ENCODE measurements around the gene FRMD5. TPM values are rescaled to one million over a fixed set of nuclear protein-coding genes. Genes with fewer than 3 reads are reported as not detected.
"Not testable (repeated sequence)": the region's sequence is repeated elsewhere in the genome, so short reads cannot be mapped to it uniquely, and the experiment has no call there.

The FRMD5 gene
- total RNA-seq, 1 donor from 2014 or later, result 4.3 TPM

DNA sequence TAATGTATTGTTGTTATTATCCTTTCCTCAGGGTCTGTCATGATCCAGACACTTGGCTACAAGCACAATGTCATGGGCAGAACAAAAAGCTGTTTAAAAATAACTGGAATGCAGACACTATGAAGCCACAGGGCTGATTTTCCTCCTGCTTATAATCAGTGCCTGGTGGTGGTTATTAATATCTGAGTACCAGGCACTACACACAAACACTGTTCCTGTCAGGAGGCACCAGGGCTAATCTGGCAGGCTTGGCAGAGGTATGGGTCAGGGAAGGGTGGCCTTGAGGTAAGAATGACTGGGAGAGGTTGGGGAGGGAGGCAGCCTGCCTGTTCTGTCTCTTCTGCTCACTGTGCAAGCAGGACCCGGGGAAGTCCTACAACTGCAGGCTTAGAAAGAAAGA is 301.1 kb downstream of the FRMD5 start:
- no peak for DNase-seq (ENCODE audit: low read depth)

- no peak for DNase-seq (ENCODE audit: low read depth)
Measured at GRCh38 chr15:43889042-43889441, 306.0 kb downstream of the FRMD5 start.

GRCh38 chr15:43887901-43888300 is 307.2 kb downstream of the FRMD5 start:
- DNase-seq (ENCODE audit: low read depth), result no peak

DNA sequence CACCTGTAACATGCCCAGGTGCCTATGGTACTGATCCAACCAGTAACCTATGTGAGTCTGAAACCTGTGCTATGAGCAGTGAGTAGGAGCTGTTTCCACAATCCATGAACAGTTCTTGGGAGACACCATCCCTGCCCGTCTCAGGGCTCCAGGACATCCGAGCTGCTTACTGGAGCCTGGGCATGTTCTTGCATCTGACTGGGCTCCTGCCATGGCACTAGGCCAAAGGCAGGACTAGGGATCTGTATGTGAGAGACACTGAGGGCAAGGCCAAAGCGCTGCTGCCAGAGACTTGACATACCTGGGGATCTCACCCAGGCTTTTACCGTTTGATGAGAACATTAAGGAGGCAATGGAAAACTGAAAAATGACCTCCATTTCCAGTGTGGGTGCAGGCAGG is 308.5 kb downstream of the FRMD5 start:
- no peak for DNase-seq (ENCODE audit: low read depth)

DNA sequence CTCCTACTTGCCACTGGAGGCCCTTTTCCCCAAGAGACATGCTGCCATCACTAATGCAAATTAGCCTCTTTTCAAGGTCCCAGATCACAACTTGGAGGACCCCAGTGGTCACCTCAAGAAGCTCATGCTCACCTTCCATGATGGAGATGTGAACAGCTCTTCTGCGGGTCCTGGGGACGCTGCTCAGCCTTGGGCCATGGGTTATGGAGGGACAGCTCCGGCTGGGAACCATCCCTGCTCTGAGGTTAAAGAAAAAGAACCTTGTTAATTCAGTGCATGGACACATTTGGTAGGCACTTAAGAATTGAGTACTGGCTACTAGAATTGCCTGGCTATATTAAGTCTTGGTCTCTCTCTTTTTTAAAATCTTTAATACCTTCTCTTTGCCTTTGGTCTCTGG is 311.5 kb downstream of the FRMD5 start:
- DNase-seq (ENCODE audit: low read depth), result no peak

DNA sequence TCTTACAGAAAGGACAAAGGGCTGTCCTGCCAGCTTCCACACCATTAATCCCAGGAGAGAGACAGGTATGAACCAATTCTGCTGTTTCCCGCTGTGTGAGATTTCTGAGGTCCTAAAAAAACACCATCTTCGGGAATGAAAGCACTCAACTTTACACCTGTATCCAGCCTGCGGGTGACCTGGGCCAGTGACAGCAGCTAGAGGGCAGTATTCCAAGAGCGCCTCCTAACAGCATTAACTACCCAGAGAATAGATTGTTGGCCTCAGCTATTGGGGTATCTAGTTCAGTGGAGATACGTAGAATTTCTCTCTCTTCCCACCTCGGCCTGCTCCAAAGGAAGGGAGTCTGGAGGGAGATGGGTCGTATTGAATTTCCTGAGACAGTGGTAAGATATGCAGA is 313.1 kb downstream of the FRMD5 start:
- DNase-seq (ENCODE audit: low read depth), result no peak

DNA sequence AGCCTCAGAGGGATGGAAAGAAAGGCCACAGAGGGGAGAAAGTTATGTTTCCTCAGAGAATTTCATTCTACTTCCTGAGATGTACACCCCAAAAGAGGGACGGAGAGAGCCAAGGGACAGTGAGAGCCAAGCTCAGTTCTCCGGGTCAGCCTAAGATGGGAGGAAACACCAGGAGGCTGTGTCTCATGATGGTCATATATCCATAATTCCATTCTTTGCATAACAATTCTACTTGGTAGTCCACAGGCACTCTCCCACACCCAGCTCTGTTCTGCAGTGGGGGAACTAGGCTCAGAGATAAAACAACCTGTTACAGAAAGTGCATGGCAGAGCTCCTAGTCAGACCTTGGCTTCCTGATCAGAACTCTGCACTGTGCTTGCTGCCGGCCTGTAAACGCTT is 313.8 kb downstream of the FRMD5 start:
- DNase-seq (ENCODE audit: low read depth), result no peak

DNA sequence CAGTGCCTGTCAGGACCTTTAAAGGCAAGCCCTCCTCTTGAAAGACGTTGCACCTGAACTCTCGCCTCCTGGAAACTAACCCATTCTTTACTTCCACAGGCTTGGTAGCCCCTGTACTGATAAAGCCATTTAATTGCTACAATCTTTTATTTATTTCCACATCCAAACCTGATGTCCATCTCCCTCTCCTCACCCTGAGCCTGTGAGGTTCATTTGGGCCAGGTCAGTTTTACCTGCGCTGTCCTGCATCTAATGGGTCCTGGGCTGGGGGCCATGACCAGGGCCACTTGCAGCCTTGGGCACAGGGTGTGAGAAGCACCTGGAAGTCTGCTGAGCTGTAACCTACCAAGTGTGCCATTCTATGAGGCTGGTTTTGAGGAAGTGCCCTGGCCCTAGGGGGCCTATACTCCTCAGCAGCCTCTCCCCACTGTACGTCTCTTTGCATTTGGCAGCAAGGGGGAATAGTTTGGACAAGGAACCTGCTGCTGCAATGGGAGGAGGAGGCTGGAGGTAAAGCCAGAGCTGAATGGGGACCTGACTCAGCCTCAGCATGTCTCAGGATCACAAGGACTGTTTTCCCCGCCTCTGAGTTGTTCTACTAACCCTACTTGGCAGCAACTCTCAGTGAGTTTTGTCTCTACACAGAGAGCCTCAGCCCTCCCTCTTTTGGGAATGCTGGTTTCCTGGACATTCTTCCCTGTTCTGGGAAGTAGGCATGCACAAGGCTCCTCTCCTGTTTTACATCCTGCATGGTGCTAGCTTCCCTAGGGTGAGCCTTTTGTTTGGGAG is 314.5 kb downstream of the FRMD5 start:
- no peak for DNase-seq (ENCODE audit: low read depth)

DNA sequence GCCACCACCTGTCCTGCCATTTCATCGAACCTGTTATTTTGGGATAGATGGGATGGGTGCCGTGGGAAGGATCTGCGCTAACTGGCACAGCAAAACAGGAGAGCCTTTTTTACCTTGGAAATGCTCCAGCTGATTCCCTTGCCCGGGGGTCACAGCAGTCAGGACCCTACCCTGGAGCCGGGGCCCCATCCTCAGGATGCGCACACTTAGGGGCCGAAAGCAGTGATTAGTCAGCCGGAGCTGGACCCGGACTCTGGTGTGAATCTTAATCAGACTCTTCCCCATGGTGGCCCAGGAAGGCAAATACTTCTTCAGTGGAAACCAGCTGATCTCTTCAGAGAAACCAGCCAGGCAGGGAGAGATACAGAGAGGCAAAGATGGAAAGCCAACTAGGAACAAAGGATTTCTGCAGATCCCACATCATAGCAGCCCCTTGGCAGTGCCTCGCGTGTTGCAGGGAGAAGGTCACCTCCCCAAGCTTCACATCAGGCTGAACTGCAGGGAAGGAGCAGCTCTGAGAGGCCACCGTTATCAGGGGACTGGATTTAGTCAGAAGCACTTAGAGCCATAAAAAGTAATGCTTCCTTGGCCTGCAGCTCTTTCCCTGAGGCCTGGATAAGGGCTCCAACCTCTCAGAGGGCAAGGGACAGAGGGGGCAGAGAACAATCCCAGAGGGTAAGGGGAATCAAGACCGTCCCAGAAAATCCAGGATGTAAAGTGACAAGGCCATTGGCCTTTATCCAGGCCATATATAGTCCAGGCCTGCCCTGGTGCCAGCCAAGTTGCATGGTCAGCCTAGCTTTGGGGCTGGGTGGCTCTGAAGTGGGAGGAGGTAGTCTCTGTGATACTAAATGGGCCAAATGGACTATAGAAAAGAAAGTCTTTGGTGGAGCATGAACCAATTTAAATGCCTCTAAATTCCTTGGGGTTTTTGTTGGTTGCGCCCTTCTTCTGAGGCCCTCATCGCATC is 315.4 kb downstream of the FRMD5 start:
- DNase-seq (ENCODE audit: low read depth), result no peak

GRCh38 chr15:43878446-43878845 is 316.6 kb downstream of the FRMD5 start:
- no peak for DNase-seq (ENCODE audit: low read depth)

DNA sequence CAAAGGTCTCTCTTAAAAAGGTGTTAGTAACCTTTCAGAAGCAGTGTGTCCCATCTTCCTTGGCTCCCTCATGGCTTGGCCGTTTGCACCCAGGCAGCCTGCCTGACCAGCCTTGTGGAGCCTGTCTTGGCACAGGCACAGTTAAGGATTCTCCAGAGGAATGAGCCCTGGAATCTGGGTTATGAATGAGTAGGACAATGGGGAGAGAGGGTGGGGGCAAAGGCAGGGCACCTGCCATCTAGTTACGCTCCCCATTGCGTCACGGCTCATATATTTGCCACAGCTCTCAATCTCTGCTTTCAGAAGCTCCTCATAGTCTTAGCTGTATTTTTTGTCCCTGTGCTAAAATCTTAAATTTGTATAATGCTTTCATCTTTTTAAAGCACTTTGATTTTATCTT is 317.7 kb downstream of the FRMD5 start:
- DNase-seq (ENCODE audit: low read depth), result peak; percentile 13

DNA sequence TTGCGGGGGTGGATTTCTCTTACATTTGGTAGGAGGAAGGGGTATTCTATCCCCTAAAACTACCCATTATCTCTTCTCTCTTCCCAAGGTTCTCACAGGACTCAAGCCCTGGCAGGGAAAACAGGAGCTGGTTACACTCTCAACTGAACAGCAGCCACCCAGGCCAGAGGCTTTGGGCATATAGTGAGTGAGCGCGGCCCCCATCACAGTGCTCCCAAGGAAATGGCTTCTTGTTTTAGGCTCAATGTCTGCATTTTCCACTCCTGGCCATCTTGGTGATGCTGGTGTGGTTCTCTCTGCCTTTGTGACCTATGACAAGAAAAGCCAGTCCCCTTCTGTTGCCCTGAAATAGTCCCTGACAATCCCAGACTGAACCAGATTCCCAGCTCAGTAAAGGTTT is 318.2 kb downstream of the FRMD5 start:
- DNase-seq (ENCODE audit: low read depth), result no peak

DNA sequence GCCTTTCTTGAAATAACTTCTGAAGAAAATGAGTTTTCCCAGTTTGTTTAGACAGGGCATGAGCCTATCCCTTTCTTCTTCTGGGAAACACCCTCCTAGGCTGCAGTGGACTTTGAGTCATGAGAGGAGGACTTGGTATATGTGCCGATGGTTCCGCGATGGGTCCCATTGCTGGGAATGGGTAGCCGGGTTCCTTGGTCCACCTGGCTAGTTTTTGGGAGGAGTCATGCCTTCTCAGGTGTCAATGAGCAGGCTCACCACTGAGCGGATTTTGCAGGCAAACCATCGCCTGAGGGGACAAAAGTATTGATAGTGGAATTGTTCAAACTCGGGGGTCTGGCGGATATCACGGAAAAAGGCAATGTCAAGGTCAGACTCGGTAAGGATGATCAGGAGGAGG is 321.4 kb downstream of the FRMD5 start:
- DNase-seq (ENCODE audit: low read depth), result no peak

- peak; percentile 65 for DNase-seq (ENCODE audit: low read depth)
Measured at GRCh38 chr15:43872416-43873020, 322.6 kb downstream of the FRMD5 start.

GRCh38 chr15:43871835-43872234 is 323.2 kb downstream of the FRMD5 start:
- DNase-seq (ENCODE audit: low read depth), result no peak

DNA sequence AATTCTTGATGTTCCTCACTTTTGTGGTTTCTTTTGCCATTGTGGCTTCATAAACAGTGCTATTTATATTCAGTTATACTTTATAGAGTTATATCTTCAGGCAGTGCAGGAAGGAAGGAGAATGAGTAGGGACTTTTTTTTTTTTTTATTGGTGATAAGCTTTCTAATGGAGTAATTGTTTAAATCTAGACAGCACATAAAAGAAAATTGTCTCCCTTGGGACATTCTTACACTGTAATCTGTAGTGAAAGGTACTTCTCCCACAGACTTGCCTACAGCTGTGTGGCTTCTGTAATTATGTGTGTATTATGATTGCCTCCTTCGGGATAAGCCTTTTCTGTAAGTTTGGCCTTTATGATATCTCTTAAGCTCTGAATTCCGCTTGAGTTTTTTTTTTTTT is 326.7 kb downstream of the FRMD5 start:
- DNase-seq (ENCODE audit: low read depth), result no peak

GRCh38 chr15:43867096-43867495 is 328.0 kb downstream of the FRMD5 start:
- DNase-seq (ENCODE audit: low read depth), result no peak

- DNase-seq (ENCODE audit: low read depth), result not testable (repeated sequence)
Measured at GRCh38 chr15:43866636-43867035, 328.4 kb downstream of the FRMD5 start.

DNA sequence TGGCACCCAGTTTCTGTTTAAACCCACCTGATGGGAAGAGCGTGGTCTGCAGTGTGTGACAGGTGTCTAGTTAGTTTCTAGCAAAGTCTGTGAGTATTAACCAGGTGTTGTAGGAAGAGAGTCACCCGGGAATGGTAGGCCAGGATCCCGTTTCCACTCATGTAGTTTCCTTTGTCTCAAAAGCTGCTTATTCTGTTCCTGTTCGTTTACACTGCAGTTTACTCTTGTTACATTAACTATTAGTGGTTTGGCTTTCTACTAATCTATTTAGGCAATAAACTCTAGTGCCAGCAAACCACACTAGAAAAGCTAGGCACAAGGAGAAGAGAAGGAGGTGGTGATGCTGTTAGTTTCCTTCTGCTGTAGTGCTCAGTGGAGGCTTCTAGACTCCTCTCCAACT is 335.5 kb downstream of the FRMD5 start:
- no peak for DNase-seq (ENCODE audit: low read depth)

DNA sequence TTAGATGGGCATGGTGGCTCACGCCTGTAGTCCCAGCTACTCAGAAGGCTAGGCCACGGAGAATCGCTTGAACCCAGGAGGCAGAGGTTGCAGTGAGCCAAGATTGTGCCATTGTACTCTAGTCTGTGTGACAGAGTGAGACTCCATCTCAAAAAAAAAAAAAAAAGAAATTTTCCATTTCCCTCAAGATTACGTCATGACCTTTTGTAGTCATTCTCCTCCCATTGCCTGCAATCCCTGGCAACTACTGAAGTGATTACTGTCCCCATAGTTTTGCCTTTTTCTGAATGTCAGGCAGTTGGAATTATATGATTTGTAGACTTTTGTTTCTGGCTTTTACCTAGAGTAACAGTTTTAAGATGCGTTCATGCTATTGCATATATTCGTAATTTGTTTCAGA is 340.3 kb downstream of the FRMD5 start:
- peak; percentile 21 for DNase-seq (ENCODE audit: low read depth)

DNA sequence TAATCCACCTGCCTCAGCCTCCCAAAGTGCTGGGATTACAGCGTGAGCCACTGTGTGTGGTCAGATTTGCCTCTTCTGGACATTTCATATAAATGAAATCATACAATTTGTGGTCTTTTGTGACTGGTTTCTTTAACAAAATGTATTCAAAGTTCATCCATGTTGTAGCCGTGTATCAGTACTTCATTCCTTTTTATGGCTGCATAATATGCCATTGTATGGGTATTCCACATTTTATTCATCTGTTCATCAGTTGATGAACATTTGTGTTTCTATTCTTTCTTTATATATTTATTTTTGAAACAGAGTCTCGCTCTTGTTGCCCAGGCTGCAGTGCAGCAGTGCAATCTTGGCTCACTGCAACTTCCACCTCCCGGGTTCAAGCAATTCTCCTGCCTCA is 342.5 kb downstream of the FRMD5 start:
- no peak for DNase-seq (ENCODE audit: low read depth)

- DNase-seq (ENCODE audit: low read depth), result no peak
Measured at GRCh38 chr15:43851251-43851650, 343.8 kb downstream of the FRMD5 start.

DNA sequence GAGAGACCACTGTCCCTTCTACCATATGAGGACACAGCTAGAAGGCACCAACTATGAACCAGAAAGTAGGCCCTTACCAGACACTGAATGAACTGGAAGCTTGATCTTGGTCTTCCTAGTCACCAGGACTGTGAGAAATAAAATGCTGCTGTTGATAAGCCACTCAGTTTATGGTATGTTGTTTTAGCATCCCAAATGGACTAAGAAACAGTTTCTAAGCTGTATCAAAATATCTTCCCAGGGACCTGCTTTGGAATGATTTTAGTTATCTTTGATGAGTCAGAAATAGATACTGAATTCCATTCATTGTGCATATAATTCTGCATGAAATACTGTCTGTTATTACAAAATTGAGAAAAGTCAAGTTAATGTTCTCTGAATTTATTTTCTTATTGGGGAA is 349.6 kb downstream of the FRMD5 start:
- DNase-seq (ENCODE audit: low read depth), result no peak

All from renal cortical epithelial cell (primary cell).